Type B pancreatic cell (in vitro differentiated cells): ENCODE results near the gene TAOK3. TPM values are rescaled to one million over a fixed set of nuclear protein-coding genes. Genes with fewer than 3 reads are reported as not detected.

Source experiments
- DNase-seq: peaks from one replicate; pipeline ENCODE4 v3.0.0; 2021; ENCODE audit warnings: mixed read lengths; ENCODE audit not compliant: unreplicated experiment; ENCODE audit errors: extremely low spot score
- H3K27ac Mint-ChIP-seq: 2 replicates; pipeline ENCODE4 v1.8.0; 2021; ENCODE audit warnings: mild to moderate bottlenecking, mixed read lengths
- H3K27me3 Mint-ChIP-seq: 2 replicates; pipeline ENCODE4 v1.8.0; 2021; ENCODE audit warnings: mixed read lengths
- H3K36me3 Mint-ChIP-seq: 2 replicates; pipeline ENCODE4 v1.8.0; 2021; ENCODE audit warnings: mixed read lengths
- H3K4me1 Mint-ChIP-seq: one replicate; pipeline ENCODE4 v1.8.0; 2021; ENCODE audit warnings: mixed read lengths; ENCODE audit not compliant: unreplicated experiment
- H3K4me3 Mint-ChIP-seq: 2 replicates; pipeline ENCODE4 v1.8.0; 2021; ENCODE audit warnings: mild to moderate bottlenecking, mixed read lengths
- H3K9me3 Mint-ChIP-seq: 2 replicates; pipeline ENCODE4 v1.8.0; 2021; ENCODE audit warnings: mixed read lengths
- CTCF ChIP-seq: fragments of 200-600 bp; sonication (generic); conservative IDR thresholded peaks from 2 replicates; pipeline ENCODE4 v1.5.0; 2021; ENCODE audit warnings: antibody characterized with exemption, mild to moderate bottlenecking
- total RNA-seq: library from RNA; stranded (reverse); gene quantifications from 2 replicates; pipeline ENCODE4 v1.2.1, GENCODE V29; 2021; ENCODE audit warnings: low replicate concordance

Gene TAOK3
- total RNA-seq, 1 donor from 2014 or later: 15.8 TPM

DNA sequence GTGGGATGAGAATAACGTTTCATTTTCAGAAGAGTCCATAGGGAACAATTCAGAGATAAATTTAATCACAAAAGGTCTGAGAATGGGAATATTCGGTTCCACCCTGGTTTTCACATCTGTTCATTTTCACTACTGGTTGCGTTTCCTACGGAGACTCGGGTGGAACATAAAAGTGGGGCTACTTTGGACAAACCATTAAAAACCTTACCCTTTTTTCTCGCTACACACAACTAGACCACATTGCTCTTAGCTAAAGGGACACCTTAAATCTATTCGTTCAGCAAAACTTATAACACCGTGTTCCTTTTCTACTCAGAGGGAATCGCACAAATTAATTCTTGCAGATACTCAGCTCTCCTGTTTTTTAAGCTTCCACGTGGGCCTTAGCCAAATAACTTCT is 2.6 kb upstream of the TAOK3 start:
- TF ChIP-seq CTCF: no peak
- Mint-ChIP-seq H3K27ac (peak overlapping the region; percentile 98), H3K9me3 (no peaks in the 10 kb centered on the region), H3K4me3 (peak overlapping the region; percentile 96), H3K36me3 (peaks cover 5% of the 10 kb centered on the region), H3K4me1 (peaks cover 27% of the 10 kb centered on the region), H3K27me3 (peaks cover 14% of the 10 kb centered on the region)
- no peak for DNase-seq

- H3K9me3 Mint-ChIP-seq: no peaks in the 10 kb centered on the region
- peaks cover 27% of the 10 kb centered on the region for H3K4me1 Mint-ChIP-seq
Observed at GRCh38 chr12:118374909-118375308, 2.2 kb upstream of the TAOK3 start.

GRCh38 chr12:118374126-118374725 is 1.5 kb upstream of the TAOK3 start:
- Mint-ChIP-seq H3K27me3 (peaks cover 23% of the 10 kb centered on the region), H3K36me3 (no peaks in the 10 kb centered on the region), H3K4me3 (peak overlapping the region; percentile 96), H3K9me3 (no peaks in the 10 kb centered on the region), H3K27ac (peak overlapping the region; percentile 29), H3K4me1 (peaks cover 27% of the 10 kb centered on the region)
- TF ChIP-seq CTCF: no peak
- DNase-seq: no peak

More at GRCh38 chr12:118374909-118375308, 2.2 kb upstream of the TAOK3 start:
- DNase-seq: no peak
- peak overlapping the region; percentile 5 for H3K27ac Mint-ChIP-seq
- TF ChIP-seq CTCF: no peak
- peaks cover 19% of the 10 kb centered on the region for H3K27me3 Mint-ChIP-seq
- peak overlapping the region; percentile 96 for H3K4me3 Mint-ChIP-seq
- H3K36me3 Mint-ChIP-seq: peaks cover 2% of the 10 kb centered on the region

- no peak for DNase-seq
- Mint-ChIP-seq H3K27ac (peak overlapping the region; percentile 95), H3K4me1 (peaks cover 27% of the 10 kb centered on the region), H3K4me3 (peak overlapping the region; percentile 96), H3K36me3 (no peaks in the 10 kb centered on the region), H3K27me3 (peaks cover 25% of the 10 kb centered on the region), H3K9me3 (no peaks in the 10 kb centered on the region)
- no peak for TF ChIP-seq CTCF
Observed at GRCh38 chr12:118373616-118374015, 909 bp upstream of the TAOK3 start.

- H3K9me3 Mint-ChIP-seq: no peaks in the 10 kb centered on the region
- DNase-seq: no peak
- H3K27ac Mint-ChIP-seq: no peak overlapping the region
- H3K4me3 Mint-ChIP-seq: peak overlapping the region; percentile 96
- TF ChIP-seq CTCF: no peak
- peaks cover 25% of the 10 kb centered on the region for H3K27me3 Mint-ChIP-seq
- H3K4me1 Mint-ChIP-seq: peaks cover 17% of the 10 kb centered on the region
- H3K36me3 Mint-ChIP-seq: no peaks in the 10 kb centered on the region
Observed at GRCh38 chr12:118371321-118372282, 1.1 kb downstream of the TAOK3 start.
